ENCODE data around the gene APOB.
A peak's percentile ranks its signal among the peaks of the same experiment; 100 is the strongest.

APOB gene

GRCh38 chr2:21044694-21045371 lies 960 bp upstream of the APOB start:
- no peak for DNase-seq

- DNase-seq, result peak; percentile 49
Observed at GRCh38 chr2:21042958-21043743, 722 bp downstream of the APOB start.

GRCh38 chr2:21042708-21042957 lies 1.2 kb downstream of the APOB start:
- DNase-seq, result no peak

GRCh38 chr2:21041943-21042707 lies 1.7 kb downstream of the APOB start:
- DNase-seq, result no peak

- DNase-seq, result no peak
Observed at GRCh38 chr2:21041462-21041861, 2.4 kb downstream of the APOB start.

- DNase-seq, result no peak
Observed at GRCh38 chr2:21040468-21041377, 3.1 kb downstream of the APOB start.

GRCh38 chr2:21039979-21040467 lies 3.9 kb downstream of the APOB start:
- no peak for DNase-seq

- no peak for DNase-seq
Observed at GRCh38 chr2:21039080-21039556, 4.8 kb downstream of the APOB start.

- no peak for DNase-seq
Observed at GRCh38 chr2:21038403-21039073, 5.3 kb downstream of the APOB start.

- no peak for DNase-seq
Observed at GRCh38 chr2:21037671-21038108, 6.2 kb downstream of the APOB start.

GRCh38 chr2:21036708-21037670 lies 6.9 kb downstream of the APOB start:
- DNase-seq, result no peak

GRCh38 chr2:21035974-21036707 lies 7.7 kb downstream of the APOB start:
- DNase-seq, result no peak

- DNase-seq, result no peak
Observed at GRCh38 chr2:21035282-21035973, 8.4 kb downstream of the APOB start.

GRCh38 chr2:21034972-21035279 lies 8.9 kb downstream of the APOB start:
- DNase-seq, result no peak

- DNase-seq, result no peak
Observed at GRCh38 chr2:21034156-21034971, 9.5 kb downstream of the APOB start.

- no peak for DNase-seq
Observed at GRCh38 chr2:21033237-21034155, 10.4 kb downstream of the APOB start.

Data from NCI-H1694 (cell line).